Measurements from ENCODE around the gene SOX2. TPM values are rescaled to one million over a fixed set of nuclear protein-coding genes. Genes with fewer than 3 reads are reported as not detected.

SOX2 gene
- total RNA-seq, 4 donors from 2014 or later, result 0.27 to 0.34 TPM; not detected in 2

GRCh38 chr3:181713676-181714612, 2.2 kb downstream of the SOX2 start:
- peaks cover 75% of the 10 kb centered on the region for H3K27me3 ChIP-seq
- no peak for TF ChIP-seq POLR2A (IDR thresholded peaks at IDR 0.05)
- TF ChIP-seq CTCF (IDR thresholded peaks at IDR 0.05), result no peak
- intact Hi-C loops (cut with DNase I), result loop anchor here (10.0 kb wide), 1 partner anchor 971 kb away; no protein-coding TSS in a partner anchor
- no peak overlapping the region for H3K4me3 ChIP-seq (replicated peaks in 1 of 3)
- WGBS, 2 donors, result 16 to 19% methylated on average over 13 of the region's 13 CpGs
- no peak overlapping the region for H3K27ac ChIP-seq
- H3K4me1 ChIP-seq, result peaks cover 0 to 22% of the 10 kb centered on the region in 2 donors
- H3K9me3 ChIP-seq, result no peaks in the 10 kb centered on the region
- DNase-seq, result no peak
- H3K36me3 ChIP-seq, result no peaks in the 10 kb centered on the region

- no peak overlapping the region for H3K27ac ChIP-seq
- intact Hi-C loops (cut with DNase I), result loop anchor here (10.0 kb wide), 1 partner anchor 969 kb away; no protein-coding TSS in a partner anchor
- peaks cover 72% of the 10 kb centered on the region for H3K27me3 ChIP-seq
- no peak overlapping the region for H3K4me3 ChIP-seq (replicated peaks in 1 of 3)
- WGBS, 2 donors, result 16 to 18% methylated on average over 15 of the region's 15 CpGs
- TF ChIP-seq CTCF (IDR thresholded peaks at IDR 0.05) (no peak), POLR2A (IDR thresholded peaks at IDR 0.05) (no peak)
- H3K9me3 ChIP-seq, result no peaks in the 10 kb centered on the region
- peaks cover 0 to 21% of the 10 kb centered on the region in 2 donors for H3K4me1 ChIP-seq
- no peak for DNase-seq
- H3K36me3 ChIP-seq, result no peaks in the 10 kb centered on the region
Measured at GRCh38 chr3:181715571-181716340, 4.0 kb downstream of the SOX2 start.

- Histone ChIP-seq H3K36me3 (no peaks in the 10 kb centered on the region), H3K9me3 (no peaks in the 10 kb centered on the region), H3K4me1 (peaks cover 0 to 9% of the 10 kb centered on the region in 2 donors), H3K27ac (no peak overlapping the region), H3K4me3 (replicated peaks in 1 of 3) (no peak overlapping the region), H3K27me3 (peaks cover 67% of the 10 kb centered on the region)
- DNase-seq, result no peak
- WGBS, 2 donors, result 14 to 16% methylated on average over 5 of the region's 5 CpGs
- intact Hi-C loops (cut with DNase I), result loop anchor here (10.0 kb wide), 1 partner anchor 968 kb away; no protein-coding TSS in a partner anchor
- TF ChIP-seq POLR2A (IDR thresholded peaks at IDR 0.05) (no peak), CTCF (IDR thresholded peaks at IDR 0.05) (no peak)
Measured at GRCh38 chr3:181716966-181717365, 5.2 kb downstream of the SOX2 start.

GRCh38 chr3:181717549-181718171, 5.9 kb downstream of the SOX2 start:
- H3K27me3 ChIP-seq, result peaks cover 67% of the 10 kb centered on the region
- 30 to 37% methylated on average over 6 of the region's 6 CpGs for WGBS, 2 donors
- H3K4me3 ChIP-seq (replicated peaks in 1 of 3), result no peak overlapping the region
- TF ChIP-seq CTCF (IDR thresholded peaks at IDR 0.05) (no peak), POLR2A (IDR thresholded peaks at IDR 0.05) (no peak)
- H3K36me3 ChIP-seq, result no peaks in the 10 kb centered on the region
- no peak overlapping the region for H3K27ac ChIP-seq
- H3K9me3 ChIP-seq, result no peaks in the 10 kb centered on the region
- H3K4me1 ChIP-seq, result peaks cover 0 to 2% of the 10 kb centered on the region in 2 donors
- intact Hi-C loops (cut with DNase I), result loop anchor here (10.0 kb wide), 1 partner anchor 967 kb away; no protein-coding TSS in a partner anchor
- no peak for DNase-seq

Measured in thyroid gland (tissue), 4 donors.